Vagina (tissue), 2 donors: Measurements from ENCODE around the gene TBCD.

Source experiments
- CTCF ChIP-seq, 3 experiments: fragments of 450-650 bp in 2 of 3; fragments of 200-600 bp in 1 of 3; sonication (generic) in 1 of 3; IDR thresholded peaks; one replicate each; pipeline ENCODE4 v1.5.1; 2017 to 2019; ENCODE audit warnings: antibody characterized with exemption in 3 of 3, mild to moderate bottlenecking in 2 of 3, moderate library complexity in 2 of 3
- POLR2A ChIP-seq, 2 donors: fragments of 450-650 bp; IDR thresholded peaks; one replicate each; pipeline ENCODE4 v1.6.1; 2017; ENCODE audit warnings: antibody characterized with exemption in 2 of 2, mild to moderate bottlenecking in 2 of 2, moderate library complexity in 2 of 2

GRCh38 chr17:82800885-82801284 is 49.0 kb downstream of the TBCD start:
- TF ChIP-seq CTCF (IDR thresholded peaks at IDR 0.05) (no peak), POLR2A (IDR thresholded peaks at IDR 0.05) (no peak)
